Caco-2 (cell line): Measurements from ENCODE around the gene LIMCH1. TPM values are rescaled to one million over a fixed set of nuclear protein-coding genes. Genes with fewer than 3 reads are reported as not detected.

Experiments used
- BruUV-seq: library from RNA; stranded (reverse); fragments of 400-500 nt; replicated peaks from 2 replicates; lab custom pipeline; 2021; lab: Mats Ljungman, UMichigan
- CTCF ChIA-PET: fragments of 300-600 bp; sonication (Branson Sonifier 250); formaldehyde crosslinking; loops from one replicate; lab custom pipeline; 2022; ENCODE audit warnings: antibody characterized with exemption; lab: Charles Lee
- POLR2A ChIA-PET: fragments of 300-600 bp; sonication (Branson Sonifier 250); formaldehyde crosslinking; loops from one replicate; lab custom pipeline; 2022; ENCODE audit warnings: antibody characterized with exemption; lab: Charles Lee
- DNase-seq, 2 experiments: peaks; one replicate each; pipeline versions ENCODE4 v3.0.0 to v3.0.0-alpha.2; 2020 to 2022
- H3K27me3 ChIP-seq: replicated peaks from 2 replicates; pipeline ENCODE4 v1.6.0; 2011; ENCODE audit warnings: low read length; ENCODE audit not compliant: control insufficient read depth, insufficient read depth
- H3K36me3 ChIP-seq: 2 replicates; pipeline ENCODE4 v1.5.1; 2011; ENCODE audit warnings: low read length; ENCODE audit not compliant: control insufficient read depth, insufficient read depth
- H3K4me1 ChIP-seq: fragments of 250-450 bp; sonication (Bioruptor Pico); 2 replicates; pipeline ENCODE4 v1.5.1; 2020; ENCODE audit warnings: mild to moderate bottlenecking
- H3K4me3 ChIP-seq: 2 replicates; pipeline ENCODE4 v1.5.1; 2011; ENCODE audit warnings: low read depth, mild to moderate bottlenecking, control low read depth, low read length
- H3K9me3 ChIP-seq: fragments of 250-450 bp; sonication (Bioruptor Pico); 2 replicates; pipeline ENCODE4 v1.5.1; 2020; ENCODE audit warnings: mild to moderate bottlenecking, moderate library complexity
- H3K27ac Mint-ChIP-seq: one replicate; pipeline ENCODE4 v1.8.0; 2022; ENCODE audit warnings: mixed read lengths; ENCODE audit not compliant: unreplicated experiment
- H3K27me3 Mint-ChIP-seq: one replicate; pipeline ENCODE4 v1.8.0; 2022; ENCODE audit warnings: mixed read lengths; ENCODE audit not compliant: insufficient read depth, unreplicated experiment
- H3K36me3 Mint-ChIP-seq: one replicate; pipeline ENCODE4 v1.8.0; 2022; ENCODE audit warnings: mild to moderate bottlenecking, mixed read lengths; ENCODE audit not compliant: insufficient read depth, unreplicated experiment
- H3K4me1 Mint-ChIP-seq: one replicate; pipeline ENCODE4 v1.8.0; 2022; ENCODE audit warnings: low read depth, mixed read lengths; ENCODE audit not compliant: unreplicated experiment
- H3K4me3 Mint-ChIP-seq: one replicate; pipeline ENCODE4 v1.8.0; 2022; ENCODE audit warnings: mild to moderate bottlenecking, moderate library complexity, mixed read lengths; ENCODE audit not compliant: unreplicated experiment
- H3K9me3 Mint-ChIP-seq: one replicate; pipeline ENCODE4 v1.8.0; 2022; ENCODE audit warnings: mixed read lengths; ENCODE audit not compliant: unreplicated experiment
- intact Hi-C: fragments of 100-400 bp; cut with micrococcal nuclease; formaldehyde crosslinking; loops from one replicate; pipeline ENCODE4 v1.10.0; 2022; ENCODE audit not compliant: unreplicated experiment
- total RNA-seq: library from RNA; stranded (reverse); gene quantifications from 2 replicates; pipeline ENCODE4 v1.2.3, GENCODE V29; 2022
- TF ChIP-seq, protein P1 (sequence below), 2 experiments: fragments of 200-600 bp in 1 of 2; IDR thresholded peaks; 1 replicate in 1 of 2; 2 replicates in 1 of 2; pipeline versions ENCODE4 v1.5.1 to v1.8.0; 2011 to 2022; ENCODE audit warnings: antibody characterized with exemption in 1 of 2, control low read depth in 1 of 2, inconsistent platforms in 1 of 2, low read depth in 1 of 2, low read length in 1 of 2, mild to moderate bottlenecking in 1 of 2, moderate library complexity in 1 of 2; ENCODE audit not compliant: insufficient read depth in 1 of 2, severe bottlenecking in 1 of 2, unreplicated experiment in 1 of 2

Gene LIMCH1
- total RNA-seq, 1 experiment from 2014 or later: 8.4 TPM

DNA sequence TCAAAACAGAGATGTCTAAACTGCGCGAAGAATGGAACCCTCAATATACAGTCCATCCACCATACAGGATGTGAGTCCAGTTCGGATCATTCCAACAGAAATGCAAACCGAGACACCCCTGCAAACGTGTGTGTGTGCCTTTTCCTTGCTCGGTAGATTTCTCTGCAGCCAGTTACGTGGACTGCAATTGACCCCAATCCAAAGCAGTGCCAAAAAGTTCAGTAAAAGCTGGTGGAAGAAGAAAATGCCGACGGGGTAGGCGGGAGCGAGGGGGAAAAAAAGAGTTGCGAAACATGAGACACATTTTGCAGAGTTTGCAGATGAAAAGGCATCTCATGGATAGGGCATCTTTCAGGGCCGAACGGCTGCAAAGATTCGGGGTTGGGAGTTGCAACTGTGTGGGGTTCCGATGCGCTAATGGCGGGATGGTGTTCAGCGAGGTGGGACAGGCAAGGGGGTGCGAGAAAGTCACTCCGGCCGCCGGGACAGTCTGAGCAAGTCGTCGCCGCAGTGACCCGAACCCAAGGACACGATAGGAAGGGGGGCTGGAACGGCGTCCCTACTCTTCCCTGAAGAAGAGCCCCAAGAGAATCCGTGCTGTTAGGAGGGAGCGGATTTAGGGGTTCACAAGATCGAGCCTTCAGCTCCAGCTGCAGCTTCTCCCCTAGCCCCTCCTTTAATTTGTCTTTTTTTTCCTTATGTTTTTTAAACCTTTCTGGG lies 206.8 kb downstream of the LIMCH1 start:
- DNase-seq: no peak
- peaks cover 30% of the 10 kb centered on the region for H3K27me3 Mint-ChIP-seq
- Histone ChIP-seq H3K36me3 (no peaks in the 10 kb centered on the region), H3K4me3 (no peak overlapping the region), H3K27me3 (no peaks in the 10 kb centered on the region), H3K4me1 (no peaks in the 10 kb centered on the region), H3K9me3 (no peaks in the 10 kb centered on the region)
- no TSS peak for BruUV-seq
- POLR2A ChIA-PET: no interaction called here
- intact Hi-C loops: no loop called here
- TF ChIP-seq, protein P1, sequence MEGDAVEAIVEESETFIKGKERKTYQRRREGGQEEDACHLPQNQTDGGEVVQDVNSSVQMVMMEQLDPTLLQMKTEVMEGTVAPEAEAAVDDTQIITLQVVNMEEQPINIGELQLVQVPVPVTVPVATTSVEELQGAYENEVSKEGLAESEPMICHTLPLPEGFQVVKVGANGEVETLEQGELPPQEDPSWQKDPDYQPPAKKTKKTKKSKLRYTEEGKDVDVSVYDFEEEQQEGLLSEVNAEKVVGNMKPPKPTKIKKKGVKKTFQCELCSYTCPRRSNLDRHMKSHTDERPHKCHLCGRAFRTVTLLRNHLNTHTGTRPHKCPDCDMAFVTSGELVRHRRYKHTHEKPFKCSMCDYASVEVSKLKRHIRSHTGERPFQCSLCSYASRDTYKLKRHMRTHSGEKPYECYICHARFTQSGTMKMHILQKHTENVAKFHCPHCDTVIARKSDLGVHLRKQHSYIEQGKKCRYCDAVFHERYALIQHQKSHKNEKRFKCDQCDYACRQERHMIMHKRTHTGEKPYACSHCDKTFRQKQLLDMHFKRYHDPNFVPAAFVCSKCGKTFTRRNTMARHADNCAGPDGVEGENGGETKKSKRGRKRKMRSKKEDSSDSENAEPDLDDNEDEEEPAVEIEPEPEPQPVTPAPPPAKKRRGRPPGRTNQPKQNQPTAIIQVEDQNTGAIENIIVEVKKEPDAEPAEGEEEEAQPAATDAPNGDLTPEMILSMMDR (IDR thresholded peaks at IDR 0.05; ENCODE audit: insufficient read depth in 1 of 2, low read depth in 1 of 2, low read length in 1 of 2, severe bottlenecking in 1 of 2, unreplicated experiment in 1 of 2): no peak
- no peaks in the 10 kb centered on the region for H3K36me3 Mint-ChIP-seq
- H3K27ac Mint-ChIP-seq: no peak overlapping the region
- CTCF ChIA-PET: no interaction called here
- H3K4me1 Mint-ChIP-seq: no peaks in the 10 kb centered on the region
- no peak overlapping the region for H3K4me3 Mint-ChIP-seq
- no peaks in the 10 kb centered on the region for H3K9me3 Mint-ChIP-seq

GRCh38 chr4:41745292-41746024 lies 207.5 kb downstream of the LIMCH1 start:
- no peaks in the 10 kb centered on the region for H3K36me3 Mint-ChIP-seq
- no peaks in the 10 kb centered on the region for H3K4me1 ChIP-seq
- no peak overlapping the region for H3K27ac Mint-ChIP-seq
- ChIA-PET POLR2A (no interaction called here), CTCF (no interaction called here)
- peaks cover 32% of the 10 kb centered on the region for H3K27me3 Mint-ChIP-seq
- no TSS peak for BruUV-seq
- H3K9me3 Mint-ChIP-seq: no peaks in the 10 kb centered on the region
- DNase-seq: no peak
- intact Hi-C loops: no loop called here
- H3K4me1 Mint-ChIP-seq: no peaks in the 10 kb centered on the region
- no peaks in the 10 kb centered on the region for H3K27me3 ChIP-seq
- no peak overlapping the region for H3K4me3 Mint-ChIP-seq
- no peak overlapping the region for H3K4me3 ChIP-seq
- TF ChIP-seq, protein P1 (IDR thresholded peaks at IDR 0.05; ENCODE audit: insufficient read depth in 1 of 2, low read depth in 1 of 2, low read length in 1 of 2, severe bottlenecking in 1 of 2, unreplicated experiment in 1 of 2): no peak
- no peaks in the 10 kb centered on the region for H3K36me3 ChIP-seq
- no peaks in the 10 kb centered on the region for H3K9me3 ChIP-seq

DNA sequence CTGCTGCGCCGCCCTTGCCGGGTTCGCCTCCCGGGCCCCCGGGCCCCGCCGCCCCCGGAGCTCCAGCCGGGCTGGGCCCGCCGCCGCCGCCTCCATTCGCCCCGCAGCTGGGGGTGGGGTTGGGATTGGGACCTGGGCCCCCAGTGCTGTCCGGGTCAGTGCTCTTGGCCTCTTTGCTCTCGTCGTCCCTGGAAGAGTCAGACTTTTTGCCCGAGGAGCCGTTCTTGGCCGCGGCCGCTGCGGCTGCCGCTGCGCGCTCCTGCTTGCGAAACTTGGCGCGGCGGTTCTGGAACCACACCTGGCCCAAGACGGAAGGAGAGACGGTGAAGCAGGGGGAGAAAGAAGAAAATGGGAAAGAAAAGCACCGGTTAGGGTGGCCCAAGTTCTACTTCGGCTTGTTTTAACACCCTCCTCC lies 208.1 kb downstream of the LIMCH1 start:
- POLR2A ChIA-PET: no interaction called here
- H3K27me3 Mint-ChIP-seq: peaks cover 30% of the 10 kb centered on the region
- Histone ChIP-seq H3K27me3 (no peaks in the 10 kb centered on the region), H3K36me3 (no peaks in the 10 kb centered on the region), H3K9me3 (no peaks in the 10 kb centered on the region), H3K4me3 (no peak overlapping the region), H3K4me1 (no peaks in the 10 kb centered on the region)
- no peak for DNase-seq
- TF ChIP-seq, protein P1 (IDR thresholded peaks at IDR 0.05; ENCODE audit: insufficient read depth in 1 of 2, low read depth in 1 of 2, low read length in 1 of 2, severe bottlenecking in 1 of 2, unreplicated experiment in 1 of 2): no peak
- no TSS peak for BruUV-seq
- no peak overlapping the region for H3K27ac Mint-ChIP-seq
- intact Hi-C loops: no loop called here
- H3K9me3 Mint-ChIP-seq: no peaks in the 10 kb centered on the region
- CTCF ChIA-PET: no interaction called here
- H3K4me3 Mint-ChIP-seq: no peak overlapping the region
- no peaks in the 10 kb centered on the region for H3K36me3 Mint-ChIP-seq
- no peaks in the 10 kb centered on the region for H3K4me1 Mint-ChIP-seq
